ENCODE data around the gene RASA2. TPM values are rescaled to one million over a fixed set of nuclear protein-coding genes. Genes with fewer than 3 reads are reported as not detected.

The RASA2 gene
- total and polyA plus RNA-seq, 10 of the 15 experiments (the other 5 are each of a cell fraction or from before 2014, with no cell fraction given) = 1.9 to 9.4 (median 7.2) TPM

GRCh38 chr3:141491929-141492328 is 5.1 kb downstream of the RASA2 start:
- in situ Hi-C loops (cut with MboI) = no loop called here
- peaks cover 12% of the 10 kb centered on the region for H3K4me1 ChIP-seq (ENCODE audit: control insufficient read depth, insufficient read depth, low read length)
- intact Hi-C loops (cut with micrococcal nuclease; ENCODE audit: unreplicated experiment) = no loop called here
- FAIRE-seq (no peak), DNase-seq (ENCODE audit: low read depth, low spot score) (no peak), ATAC-seq (no peak)
- H3K9ac ChIP-seq (ENCODE audit: control insufficient read depth, insufficient read depth, low read length) = no peak overlapping the region
- 94% methylated on average over 1 of the region's 1 CpG for WGBS (ENCODE audit: insufficient coverage, insufficient replicate concordance, low lambda C conversion rate, missing lambda C conversion rate)
- H3K4me2 ChIP-seq (ENCODE audit: control insufficient read depth, insufficient read depth) = no peak overlapping the region
- no peaks in the 10 kb centered on the region for H3K27me3 ChIP-seq (replicated peaks in 1 of 2; ENCODE audit: control insufficient read depth in 2 of 2, insufficient read depth in 2 of 2, low read length in 1 of 2)
- no peak overlapping the region for H3K27ac ChIP-seq (ENCODE audit: control insufficient read depth, insufficient read depth)
- RAD21 ChIA-PET (ENCODE audit: unreplicated experiment) = interaction anchor here (1.0 to 1.4 kb wide), 2 partner anchors 69 to 187 kb away, joined by 3 to 4 read pairs; no protein-coding TSS in a partner anchor
- no peak overlapping the region for H3K4me3 ChIP-seq
- H3K36me3 ChIP-seq (ENCODE audit: control insufficient read depth in 2 of 2, insufficient read depth in 2 of 2, low read length in 1 of 2) = no peaks in the 10 kb centered on the region
- no peaks in the 10 kb centered on the region for H4K20me1 ChIP-seq (ENCODE audit: control insufficient read depth, insufficient read depth)
- TF ChIP-seq, protein P1, sequence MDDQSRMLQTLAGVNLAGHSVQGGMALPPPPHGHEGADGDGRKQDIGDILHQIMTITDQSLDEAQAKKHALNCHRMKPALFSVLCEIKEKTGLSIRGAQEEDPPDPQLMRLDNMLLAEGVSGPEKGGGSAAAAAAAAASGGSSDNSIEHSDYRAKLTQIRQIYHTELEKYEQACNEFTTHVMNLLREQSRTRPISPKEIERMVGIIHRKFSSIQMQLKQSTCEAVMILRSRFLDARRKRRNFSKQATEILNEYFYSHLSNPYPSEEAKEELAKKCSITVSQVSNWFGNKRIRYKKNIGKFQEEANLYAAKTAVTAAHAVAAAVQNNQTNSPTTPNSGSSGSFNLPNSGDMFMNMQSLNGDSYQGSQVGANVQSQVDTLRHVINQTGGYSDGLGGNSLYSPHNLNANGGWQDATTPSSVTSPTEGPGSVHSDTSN (IDR thresholded peaks at IDR 0.05; ENCODE audit: insufficient replicate concordance, low read depth, low read length) = no peak
- TF ChIP-seq MLLT1 (IDR thresholded peaks at IDR 0.05) (no peak), NR2C1 (IDR thresholded peaks at IDR 0.05) (no peak), RB1 (IDR thresholded peaks at IDR 0.05; ENCODE audit: borderline replicate concordance) (no peak), IKZF2 (IDR thresholded peaks at IDR 0.05) (no peak), TCF12 (IDR thresholded peaks at IDR 0.05; ENCODE audit: low read depth, low read length) (no peak), NBN (IDR thresholded peaks at IDR 0.05) (no peak)
- no peaks in the 10 kb centered on the region for H3K9me3 ChIP-seq (replicated peaks; ENCODE audit: control insufficient read depth, insufficient read depth, low read length)
- CTCF ChIA-PET = interaction anchor here (1.1 to 2.1 kb wide), 5 partner anchors 10 to 69 kb away, joined by 3 to 6 read pairs (median 4); no protein-coding TSS in a partner anchor
- SMC1A ChIA-PET (ENCODE audit: uncharacterized antibody, unreplicated experiment) = interaction anchor here (0.8 to 1.4 kb wide), 4 partner anchors 9 to 69 kb away, joined by 3 to 5 read pairs (median 3); no protein-coding TSS in a partner anchor
- H3K79me2 ChIP-seq (ENCODE audit: control insufficient read depth, insufficient read depth, low read length) = peaks cover 14% of the 10 kb centered on the region
- H2AFZ ChIP-seq (ENCODE audit: control insufficient read depth, low read depth, low read length) = no peak overlapping the region
- POLR2A ChIA-PET = interaction anchor here (0.6 to 0.7 kb wide), 2 partner anchors 68 to 752 kb away, joined by 3 to 4 read pairs; no protein-coding TSS in a partner anchor
- BruUV-seq (replicated peaks) = no TSS peak

Data from GM12878 (cell line).